Left kidney (tissue), 2 donors: ENCODE data around the gene SAMD4A. TPM values are rescaled to one million over a fixed set of nuclear protein-coding genes. Genes with fewer than 3 reads are reported as not detected.

Source experiments
- DNase-seq: peaks from one replicate; pipeline ENCODE4 v3.0.0-alpha.2; 2013
- polyA plus RNA-seq: library from polyadenylated mRNA; unstranded; fragments of 120-200 nt; gene quantifications from one replicate; pipeline ENCODE4 v1.2.1, GENCODE V29; 2013; ENCODE audit not compliant: insufficient read length

Gene SAMD4A
- polyA plus RNA-seq, 1 donor = 10.1 TPM

DNA sequence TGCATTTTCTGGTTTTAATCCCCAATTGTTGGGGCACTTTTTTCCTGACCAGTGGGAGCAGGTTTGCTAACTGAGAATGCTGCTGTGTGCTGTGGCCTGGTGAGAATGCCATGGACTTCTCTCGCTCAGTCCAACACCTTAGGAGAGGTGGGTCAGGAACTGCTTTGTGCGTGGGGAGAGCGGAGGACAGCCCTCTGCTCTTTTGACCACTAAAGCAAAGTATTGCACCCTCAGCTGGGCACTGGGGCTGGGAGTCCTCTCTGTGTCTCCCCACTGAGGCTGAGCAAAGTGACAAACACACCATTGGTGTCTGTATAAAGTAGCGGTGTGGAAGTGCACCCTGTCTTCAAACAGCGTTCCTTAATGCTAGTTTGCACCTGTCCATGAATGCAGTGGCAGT lies 136.2 kb downstream of the SAMD4A start:
- no peak for DNase-seq

DNA sequence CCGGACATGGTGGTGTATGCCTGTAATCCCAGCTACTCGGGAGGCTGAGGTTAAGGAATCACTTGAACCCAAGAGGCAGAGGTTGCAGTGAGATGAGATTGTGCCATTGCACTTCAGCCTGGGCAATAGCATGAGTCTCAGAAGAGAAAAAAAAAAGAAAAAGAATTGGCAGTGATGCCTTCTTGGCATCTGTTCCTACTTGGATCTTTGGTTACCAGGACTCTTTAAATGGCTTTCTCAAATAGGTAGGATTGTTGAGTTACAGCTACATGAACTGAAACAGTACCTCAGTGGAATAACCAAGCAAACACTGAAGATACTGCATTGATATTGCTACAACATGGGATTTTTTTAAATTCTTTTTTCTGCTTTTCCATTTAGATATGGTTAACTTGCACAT lies 136.8 kb downstream of the SAMD4A start:
- DNase-seq = no peak

DNA sequence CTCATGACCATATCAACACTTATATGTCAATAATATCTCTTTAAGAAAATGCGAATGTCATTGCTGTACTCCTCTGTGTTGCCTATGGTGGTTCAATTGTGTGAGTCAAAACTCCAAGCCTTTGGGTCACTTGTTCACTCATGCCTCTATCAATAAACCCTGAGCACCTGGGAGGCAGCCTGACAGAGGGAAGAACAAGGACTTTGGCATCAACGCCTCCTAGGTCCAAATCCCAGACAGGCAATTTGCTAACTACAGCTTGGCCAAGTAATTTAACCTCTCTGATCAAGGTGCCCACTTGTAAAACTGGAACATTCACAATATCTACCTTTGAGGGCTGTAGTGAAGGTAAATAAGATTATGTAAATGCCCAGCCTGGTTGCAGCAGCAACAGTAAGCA lies 137.8 kb downstream of the SAMD4A start:
- DNase-seq = no peak

GRCh38 chr14:54706769-54707168 lies 139.8 kb downstream of the SAMD4A start:
- no peak for DNase-seq

DNA sequence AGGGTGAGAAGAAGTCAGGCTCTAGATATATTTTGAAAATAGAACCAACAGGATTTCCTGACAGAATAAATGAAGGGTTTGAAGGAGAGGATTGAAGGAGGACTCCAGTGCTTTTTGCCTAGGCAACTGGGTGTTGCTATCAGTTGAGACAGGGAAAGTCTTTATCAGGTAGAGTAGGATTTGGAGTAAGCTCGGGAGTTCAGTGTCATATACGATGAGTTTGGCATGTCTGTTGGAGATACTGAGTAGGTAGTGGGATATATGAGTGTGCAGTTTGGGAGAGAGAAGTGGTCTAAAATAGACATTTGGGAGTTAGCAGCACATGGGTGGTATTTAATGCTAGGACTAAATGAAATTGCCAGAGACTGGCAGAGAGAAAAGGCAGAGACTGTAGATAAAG lies 141.2 kb downstream of the SAMD4A start:
- DNase-seq = no peak

DNA sequence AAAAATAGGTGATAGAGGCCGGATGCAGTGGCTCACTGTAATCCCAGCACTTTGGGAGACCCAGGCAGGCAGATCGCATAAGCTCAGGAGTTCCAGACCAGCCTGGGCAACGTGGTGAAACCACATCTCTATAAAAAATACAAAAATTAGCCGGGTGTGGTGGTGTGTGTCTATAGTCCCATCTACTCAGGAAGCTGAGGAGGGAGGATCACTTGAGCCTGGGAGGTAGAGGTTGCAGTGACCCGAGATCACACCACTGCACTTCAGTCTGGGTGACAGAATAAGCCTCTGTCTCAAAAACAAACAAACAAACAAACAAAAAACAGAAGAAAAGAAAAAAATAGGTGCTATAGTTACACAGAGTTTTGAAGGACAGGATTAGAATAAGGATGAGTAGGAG lies 142.1 kb downstream of the SAMD4A start:
- DNase-seq = no peak

GRCh38 chr14:54709444-54709843 lies 142.5 kb downstream of the SAMD4A start:
- no peak for DNase-seq

- DNase-seq = no peak
Measured at GRCh38 chr14:54709867-54710266, 142.9 kb downstream of the SAMD4A start.

DNA sequence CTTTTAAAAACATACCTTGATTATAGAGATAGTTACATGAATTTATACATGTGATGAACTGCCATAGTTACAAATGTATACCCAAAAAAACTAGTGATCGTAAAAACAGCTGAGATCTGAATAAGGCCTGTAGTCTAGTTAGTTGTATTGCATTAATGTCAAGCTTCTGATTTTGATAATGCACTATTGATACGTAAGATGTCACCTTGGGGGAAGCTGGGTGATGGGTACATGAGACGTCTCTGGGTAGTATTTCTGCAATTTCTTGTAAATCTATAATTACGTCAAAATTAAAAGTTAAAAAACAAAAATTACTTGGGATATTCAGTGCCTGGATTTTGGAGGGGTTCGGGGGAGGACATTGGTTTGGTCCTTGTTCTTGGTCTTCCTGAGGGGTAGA lies 144.4 kb downstream of the SAMD4A start:
- no peak for DNase-seq

DNA sequence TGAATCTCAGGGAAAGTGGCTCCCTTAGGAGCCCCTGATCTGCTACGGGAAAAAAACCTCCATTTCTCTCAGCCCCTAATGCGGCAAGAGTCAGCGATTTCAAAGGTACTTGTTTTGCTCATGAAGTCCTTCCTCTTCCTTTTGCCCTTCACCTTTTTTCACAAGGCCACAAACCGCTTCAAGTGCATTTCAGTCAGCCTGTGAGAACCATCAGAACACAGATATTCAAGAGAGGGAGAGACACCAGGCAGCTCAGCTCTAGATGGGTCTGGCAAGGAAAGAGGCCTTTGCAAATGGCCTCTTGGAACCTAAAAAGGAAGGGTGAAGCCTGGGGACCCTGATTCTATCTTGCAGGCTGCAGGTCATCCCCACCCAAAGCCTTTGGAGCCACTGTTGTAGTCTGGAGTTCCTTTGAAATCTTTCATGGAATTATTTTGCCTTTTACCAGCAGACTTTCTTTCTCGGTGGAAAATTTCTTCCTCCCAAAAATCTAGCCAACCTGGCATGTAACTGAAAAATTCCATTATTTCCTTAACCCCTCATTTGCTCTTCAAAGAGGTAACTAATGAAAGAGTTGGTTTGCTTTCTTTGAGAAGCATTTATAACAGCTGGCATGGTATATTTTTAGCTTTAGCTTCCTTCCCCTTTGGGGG lies 145.0 kb downstream of the SAMD4A start:
- DNase-seq = no peak

GRCh38 chr14:54712465-54713200 lies 145.7 kb downstream of the SAMD4A start:
- no peak for DNase-seq

- no peak for DNase-seq
Measured at GRCh38 chr14:54713379-54713778, 146.5 kb downstream of the SAMD4A start.

GRCh38 chr14:54715239-54715638 lies 148.3 kb downstream of the SAMD4A start:
- no peak for DNase-seq

DNA sequence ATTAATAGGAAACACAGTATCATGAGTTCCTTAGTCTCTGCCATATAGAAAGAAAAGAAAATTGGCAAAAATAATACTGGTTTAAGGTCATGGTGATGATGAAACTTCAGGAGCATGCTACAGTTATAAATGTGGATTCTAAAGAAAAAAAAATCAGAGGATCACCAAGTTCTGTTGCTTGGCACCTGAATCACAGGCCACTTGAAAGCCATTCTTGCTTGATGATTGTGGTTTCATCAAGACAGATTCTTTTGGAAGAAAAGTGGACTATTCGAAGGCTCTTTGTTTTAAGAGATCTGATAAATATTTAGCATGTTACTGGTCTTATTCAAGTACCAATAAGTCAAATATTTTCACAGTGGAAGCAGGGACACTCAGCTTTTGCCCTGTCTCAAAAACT lies 148.9 kb downstream of the SAMD4A start:
- DNase-seq = no peak

GRCh38 chr14:54716862-54717261 lies 149.9 kb downstream of the SAMD4A start:
- DNase-seq = no peak

GRCh38 chr14:54718046-54718445 lies 151.1 kb downstream of the SAMD4A start:
- DNase-seq = no peak

GRCh38 chr14:54719406-54719805 lies 152.5 kb downstream of the SAMD4A start:
- DNase-seq = no peak

DNA sequence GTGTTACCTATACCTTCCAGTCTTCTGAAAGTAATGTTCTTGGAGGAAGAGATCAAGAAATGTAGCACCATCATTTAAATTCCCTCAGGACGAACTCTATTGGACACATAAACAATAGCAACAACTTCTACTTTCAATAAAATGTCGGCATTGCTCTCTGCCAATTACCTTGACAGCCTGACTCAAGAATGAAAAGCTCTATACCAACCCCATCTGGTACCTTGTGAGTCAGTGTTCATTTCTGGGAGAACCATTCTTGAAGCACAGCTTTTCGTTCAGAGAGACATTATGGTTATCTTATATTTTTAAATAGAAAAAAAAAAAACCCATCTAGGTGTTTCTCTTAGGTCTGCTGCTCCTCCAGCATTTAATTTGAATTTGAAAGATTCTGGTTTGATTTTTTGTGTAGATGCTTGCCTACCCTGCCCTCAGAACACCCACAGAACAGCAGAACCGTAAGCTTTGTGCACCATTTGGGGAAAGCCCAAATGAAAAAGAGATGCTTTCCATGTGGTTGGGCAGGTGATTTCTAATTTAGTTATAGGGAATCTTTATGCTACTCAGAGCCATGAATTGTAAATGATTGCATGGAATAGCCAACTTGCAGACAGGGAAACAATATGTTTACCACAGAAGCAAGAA lies 156.0 kb downstream of the SAMD4A start:
- no peak for DNase-seq

- DNase-seq = no peak
Measured at GRCh38 chr14:54724123-54724522, 157.2 kb downstream of the SAMD4A start.

DNA sequence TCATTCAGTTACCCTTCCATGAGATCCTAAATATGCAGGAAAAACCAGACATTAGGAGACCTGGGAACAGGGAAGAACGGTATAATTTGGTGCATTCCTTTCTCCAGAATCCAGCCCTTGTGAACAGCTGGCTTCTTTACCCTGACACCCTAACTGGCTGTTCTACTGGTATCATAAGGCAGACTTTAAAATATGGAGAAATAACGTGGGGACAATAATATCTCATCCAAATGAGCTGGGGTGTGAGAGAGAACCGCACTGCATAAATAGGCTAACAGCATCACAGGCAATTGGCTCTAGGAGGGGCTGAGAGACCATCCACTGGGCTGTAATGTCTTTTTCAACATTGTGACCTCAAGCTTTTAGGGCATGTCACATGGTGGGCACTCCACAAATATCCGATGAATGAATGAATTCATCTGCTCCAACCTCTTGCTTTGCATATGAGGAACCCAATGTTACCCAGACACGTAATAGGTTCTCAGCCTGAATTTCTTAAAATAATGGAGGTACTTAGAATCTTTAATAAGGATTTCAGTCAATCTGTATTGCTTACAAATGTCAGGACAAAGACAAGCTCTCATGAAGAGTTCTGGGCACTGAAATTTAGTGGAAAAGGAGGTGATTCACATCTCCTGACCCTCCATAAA lies 157.9 kb downstream of the SAMD4A start:
- no peak for DNase-seq

DNA sequence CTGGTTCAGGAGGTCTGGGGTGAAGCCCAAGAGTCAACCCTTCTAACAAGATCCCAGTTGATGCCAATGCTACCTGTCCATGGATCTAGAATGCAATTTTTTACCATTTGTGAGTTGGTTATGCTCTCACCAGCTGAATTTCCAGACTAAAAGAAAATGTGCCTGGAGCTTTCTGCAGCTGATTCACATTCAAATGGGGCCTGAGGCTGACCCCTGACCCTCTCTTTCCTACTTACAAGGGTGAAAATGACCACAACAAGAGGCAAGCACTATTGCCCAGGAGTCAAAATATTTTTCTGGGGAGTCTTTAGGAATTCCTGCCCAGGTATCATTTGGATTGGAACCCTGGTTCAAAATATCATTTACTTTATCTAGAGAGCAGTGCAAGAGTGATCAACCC lies 159.1 kb downstream of the SAMD4A start:
- DNase-seq = no peak

GRCh38 chr14:54727929-54728328 lies 161.0 kb downstream of the SAMD4A start:
- no peak for DNase-seq
